GM19099 (cell line): ENCODE measurements around the gene VIT.

Source experiments
- POLR2A ChIP-seq: IDR thresholded peaks from 3 replicates; pipeline ENCODE4 v1.6.1; 2011; ENCODE audit warnings: low read depth; ENCODE audit not compliant: insufficient read length; ENCODE audit errors: extremely low read depth

VIT gene

GRCh38 chr2:36789181-36789804 is 92.8 kb downstream of the VIT start:
- no peak for TF ChIP-seq POLR2A

GRCh38 chr2:36792951-36793350 is 96.4 kb downstream of the VIT start:
- no peak for TF ChIP-seq POLR2A

GRCh38 chr2:36797324-36798070 is 101.0 kb downstream of the VIT start:
- TF ChIP-seq POLR2A = no peak

- TF ChIP-seq POLR2A = no peak
These were observed 102.2 kb downstream of the VIT start for GRCh38 chr2:36798724-36799123.

GRCh38 chr2:36800381-36800780 is 103.9 kb downstream of the VIT start:
- no peak for TF ChIP-seq POLR2A

- TF ChIP-seq POLR2A = no peak
These were observed 104.6 kb downstream of the VIT start for GRCh38 chr2:36801088-36801487.

GRCh38 chr2:36802952-36803351 is 106.4 kb downstream of the VIT start:
- TF ChIP-seq POLR2A = no peak

- no peak for TF ChIP-seq POLR2A
These were observed 109.2 kb downstream of the VIT start for GRCh38 chr2:36805635-36806224.

GRCh38 chr2:36807223-36807886 is 110.8 kb downstream of the VIT start:
- TF ChIP-seq POLR2A = no peak

GRCh38 chr2:36808386-36809068 is 112.0 kb downstream of the VIT start:
- no peak for TF ChIP-seq POLR2A

- TF ChIP-seq POLR2A = no peak
These were observed 112.5 kb downstream of the VIT start for GRCh38 chr2:36809069-36809445.

GRCh38 chr2:36811071-36811470 is 114.6 kb downstream of the VIT start:
- no peak for TF ChIP-seq POLR2A

GRCh38 chr2:36812196-36812595 is 115.7 kb downstream of the VIT start:
- no peak for TF ChIP-seq POLR2A

GRCh38 chr2:36818542-36818941 is 122.0 kb downstream of the VIT start:
- TF ChIP-seq POLR2A = no peak

GRCh38 chr2:36819095-36819711 is 122.7 kb downstream of the VIT start:
- TF ChIP-seq POLR2A = no peak

GRCh38 chr2:36820942-36821605 is 124.6 kb downstream of the VIT start:
- no peak for TF ChIP-seq POLR2A
